GM23338 (cell line): ENCODE measurements around the gene CARD16. TPM values are rescaled to one million over a fixed set of nuclear protein-coding genes. Genes with fewer than 3 reads are reported as not detected.
A peak's percentile ranks its signal among the peaks of the same experiment; 100 is the strongest.

Experiments
- ATAC-seq: fragments of 200-7000 bp; cut with Tn5 transposase; 3 replicates; pipeline ENCODE4 v1.9.1; 2020
- DNase-seq: peaks from one replicate; pipeline ENCODE4 v3.0.0-alpha.2; 2015; ENCODE audit warnings: low spot score
- H2AFZ ChIP-seq: fragments of 200-600 bp; sonication (generic); 2 replicates; pipeline ENCODE4 v1.8.0; 2016; ENCODE audit warnings: antibody characterized with exemption, mild to moderate bottlenecking, moderate library complexity
- H3F3A ChIP-seq: fragments of 200-600 bp; sonication (generic); replicated peaks from 2 replicates; pipeline ENCODE4 v1.8.0; 2017; ENCODE audit warnings: antibody characterized with exemption, mixed run types, low read depth
- H3K27ac ChIP-seq: fragments of 200-600 bp; sonication (generic); 2 replicates; pipeline ENCODE4 v1.6.1; 2016; ENCODE audit warnings: low read depth
- H3K27me3 ChIP-seq: fragments of 200-600 bp; sonication (generic); 2 replicates; pipeline ENCODE4 v1.8.0; 2016; ENCODE audit warnings: mild to moderate bottlenecking, mixed run types, moderate library complexity; ENCODE audit not compliant: insufficient read depth
- H3K36me3 ChIP-seq: fragments of 200-600 bp; sonication (generic); 2 replicates; pipeline ENCODE4 v1.8.0; 2016; ENCODE audit warnings: mild to moderate bottlenecking; ENCODE audit not compliant: insufficient read depth
- H3K4me1 ChIP-seq: fragments of 200-600 bp; sonication (generic); 2 replicates; pipeline ENCODE4 v1.8.0; 2016; ENCODE audit warnings: mild to moderate bottlenecking, moderate library complexity; ENCODE audit not compliant: insufficient read depth
- H3K4me2 ChIP-seq: fragments of 200-600 bp; sonication (generic); 2 replicates; pipeline ENCODE4 v1.7.1; 2017; ENCODE audit warnings: mixed run types
- H3K4me3 ChIP-seq: fragments of 200-600 bp; sonication (generic); 2 replicates; pipeline ENCODE4 v1.6.1; 2016; ENCODE audit warnings: mixed run types
- H3K79me2 ChIP-seq: fragments of 200-600 bp; sonication (generic); replicated peaks from 2 replicates; pipeline ENCODE4 v1.8.0; 2017; ENCODE audit warnings: mild to moderate bottlenecking; ENCODE audit not compliant: insufficient read depth
- H3K9me2 ChIP-seq: fragments of 200-600 bp; sonication (generic); 2 replicates; pipeline ENCODE4 v1.8.0; 2017; ENCODE audit not compliant: insufficient read depth
- H4K20me1 ChIP-seq: fragments of 200-600 bp; sonication (generic); replicated peaks from 2 replicates; pipeline ENCODE4 v1.8.0; 2017; ENCODE audit warnings: mild to moderate bottlenecking; ENCODE audit not compliant: insufficient read depth
- H3K27ac Mint-ChIP-seq: 2 replicates; pipeline ENCODE4 v1.8.0; 2020; ENCODE audit warnings: inconsistent platforms, mild to moderate bottlenecking, moderate library complexity, mixed read lengths
- H3K27me3 Mint-ChIP-seq: 3 replicates; pipeline ENCODE4 v1.8.0; 2022; ENCODE audit warnings: low read depth, mild to moderate bottlenecking, moderate library complexity, mixed read lengths, inconsistent platforms; ENCODE audit not compliant: insufficient read depth, poor library complexity
- H3K36me3 Mint-ChIP-seq: 3 replicates; pipeline ENCODE4 v1.8.0; 2021; ENCODE audit warnings: low read depth, mild to moderate bottlenecking, inconsistent platforms, moderate library complexity, mixed read lengths
- H3K4me1 Mint-ChIP-seq: 3 replicates; pipeline ENCODE4 v1.8.0; 2020; ENCODE audit warnings: mild to moderate bottlenecking, inconsistent platforms, mixed read lengths
- H3K4me3 Mint-ChIP-seq: 3 replicates; pipeline ENCODE4 v1.8.0; 2021; ENCODE audit warnings: moderate library complexity, mild to moderate bottlenecking, inconsistent platforms, mixed read lengths
- H3K9me3 Mint-ChIP-seq: 3 replicates; pipeline ENCODE4 v1.8.0; 2020; ENCODE audit warnings: moderate library complexity, mild to moderate bottlenecking, inconsistent platforms, mixed read lengths
- EZH2phosphoT487 ChIP-seq: fragments of 200-600 bp; sonication (generic); IDR thresholded peaks from one replicate; pipeline ENCODE4 v1.8.1; 2018; ENCODE audit warnings: antibody characterized with exemption; ENCODE audit not compliant: unreplicated experiment
- NANOG ChIP-seq: IDR thresholded peaks from 2 replicates; pipeline ENCODE4 v1.6.1; 2016; ENCODE audit warnings: antibody characterized with exemption, borderline replicate concordance
- POLR2AphosphoS5 ChIP-seq: IDR thresholded peaks from 2 replicates; pipeline ENCODE4 v1.6.1; 2016; ENCODE audit warnings: antibody characterized with exemption, low read depth
- STAT1 ChIP-seq: IDR thresholded peaks from one replicate; pipeline ENCODE4 v1.6.1; 2016; ENCODE audit warnings: antibody characterized with exemption; ENCODE audit not compliant: unreplicated experiment
- ZNF331 ChIP-seq: fragments of 250-450 bp; sonication (Bioruptor Pico); IDR thresholded peaks from 2 replicates; pipeline ENCODE4 v1.5.0; 2020; ENCODE audit warnings: low read depth, mild to moderate bottlenecking, moderate library complexity
- polyA plus RNA-seq: library from polyadenylated mRNA; unstranded; fragments of >200 nt; fragmentation: Nextera tagmentation; extraction: Ambion mirVana; gene quantifications from 2 replicates; pipeline ENCODE4 v1.2.1, GENCODE V29; 2016
- total RNA-seq: library from RNA; depleted of rRNA; stranded (reverse); fragments of >200 nt; shearing (Covaris generic); gene quantifications from 2 replicates; pipeline ENCODE4 v1.2.3, GENCODE V29; 2014
- TF ChIP-seq, protein P1 (sequence below), 2 experiments: fragments of 200-600 bp in 1 of 2; sonication (generic) in 1 of 2; conservative IDR thresholded peaks; 2 replicates each; pipeline versions ENCODE4 v1.5.1 to v1.6.1; 2016 to 2017; ENCODE audit warnings: antibody characterized with exemption in 2 of 2, low read depth in 2 of 2, mild to moderate bottlenecking in 2 of 2, moderate library complexity in 1 of 2
- TF ChIP-seq, protein P2 (sequence below): IDR thresholded peaks from 2 replicates; pipeline ENCODE4 v1.6.1; 2016; ENCODE audit warnings: antibody characterized with exemption
- TF ChIP-seq, protein P3 (sequence below): fragments of 250-450 bp; sonication (Bioruptor Pico); IDR thresholded peaks from 2 replicates; pipeline ENCODE4 v1.5.0; 2020; ENCODE audit warnings: mild to moderate bottlenecking, moderate library complexity

The CARD16 gene
- total and polyA plus RNA-seq, 2 experiments from 2014 or later = not detected

DNA sequence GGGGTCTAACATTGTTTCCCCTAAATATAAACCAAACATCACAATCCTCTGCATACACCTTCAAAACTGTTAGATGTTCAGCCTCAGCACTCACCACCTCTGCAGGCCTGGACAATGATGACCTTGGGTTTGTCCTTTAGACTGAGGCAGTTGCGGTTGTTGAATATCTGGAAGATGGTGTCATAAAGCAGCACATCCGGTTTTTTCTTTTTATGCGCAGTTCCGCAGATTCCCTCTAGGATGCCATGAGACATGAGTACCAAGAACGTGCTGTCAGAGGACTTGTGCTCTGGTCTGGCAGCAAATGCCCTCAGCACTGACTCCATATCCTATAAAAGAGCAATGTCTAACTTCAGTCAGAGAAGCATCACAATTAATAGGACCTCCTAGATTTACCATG is 45.0 kb downstream of the CARD16 start:
- H3K4me2 ChIP-seq = no peak overlapping the region
- no peaks in the 10 kb centered on the region for H3K27me3 ChIP-seq
- H3K27ac ChIP-seq = no peak overlapping the region
- H3K9me2 ChIP-seq = peaks cover 7% of the 10 kb centered on the region; the same call in 1 of the 2 replicates
- no peaks in the 10 kb centered on the region for H3K36me3 ChIP-seq
- DNase-seq (peak; percentile 50), ATAC-seq (no peak; the same call in 1 of the 3 replicates)
- Mint-ChIP-seq H3K4me1 (no peaks in the 10 kb centered on the region), H3K27ac (no peak overlapping the region), H3K9me3 (no peaks in the 10 kb centered on the region), H3K27me3 (peaks cover 4% of the 10 kb centered on the region), H3K4me3 (no peak overlapping the region), H3K36me3 (peaks cover 5% of the 10 kb centered on the region; the same call in 1 of the 3 replicates)
- no peak overlapping the region for H3K4me3 ChIP-seq
- no peaks in the 10 kb centered on the region for H3K79me2 ChIP-seq
- TF ChIP-seq, protein P1, sequence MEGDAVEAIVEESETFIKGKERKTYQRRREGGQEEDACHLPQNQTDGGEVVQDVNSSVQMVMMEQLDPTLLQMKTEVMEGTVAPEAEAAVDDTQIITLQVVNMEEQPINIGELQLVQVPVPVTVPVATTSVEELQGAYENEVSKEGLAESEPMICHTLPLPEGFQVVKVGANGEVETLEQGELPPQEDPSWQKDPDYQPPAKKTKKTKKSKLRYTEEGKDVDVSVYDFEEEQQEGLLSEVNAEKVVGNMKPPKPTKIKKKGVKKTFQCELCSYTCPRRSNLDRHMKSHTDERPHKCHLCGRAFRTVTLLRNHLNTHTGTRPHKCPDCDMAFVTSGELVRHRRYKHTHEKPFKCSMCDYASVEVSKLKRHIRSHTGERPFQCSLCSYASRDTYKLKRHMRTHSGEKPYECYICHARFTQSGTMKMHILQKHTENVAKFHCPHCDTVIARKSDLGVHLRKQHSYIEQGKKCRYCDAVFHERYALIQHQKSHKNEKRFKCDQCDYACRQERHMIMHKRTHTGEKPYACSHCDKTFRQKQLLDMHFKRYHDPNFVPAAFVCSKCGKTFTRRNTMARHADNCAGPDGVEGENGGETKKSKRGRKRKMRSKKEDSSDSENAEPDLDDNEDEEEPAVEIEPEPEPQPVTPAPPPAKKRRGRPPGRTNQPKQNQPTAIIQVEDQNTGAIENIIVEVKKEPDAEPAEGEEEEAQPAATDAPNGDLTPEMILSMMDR (conservative IDR thresholded peaks at IDR 0.05; ENCODE audit: low read depth in 2 of 2) = peak; percentile 10 to 22; a peak in 2 of 4 replicates
- TF ChIP-seq NANOG = no peak
- no peaks in the 10 kb centered on the region for H3F3A ChIP-seq
- no peaks in the 10 kb centered on the region for H3K4me1 ChIP-seq
- H4K20me1 ChIP-seq = no peaks in the 10 kb centered on the region
- no peak overlapping the region for H2AFZ ChIP-seq

DNA sequence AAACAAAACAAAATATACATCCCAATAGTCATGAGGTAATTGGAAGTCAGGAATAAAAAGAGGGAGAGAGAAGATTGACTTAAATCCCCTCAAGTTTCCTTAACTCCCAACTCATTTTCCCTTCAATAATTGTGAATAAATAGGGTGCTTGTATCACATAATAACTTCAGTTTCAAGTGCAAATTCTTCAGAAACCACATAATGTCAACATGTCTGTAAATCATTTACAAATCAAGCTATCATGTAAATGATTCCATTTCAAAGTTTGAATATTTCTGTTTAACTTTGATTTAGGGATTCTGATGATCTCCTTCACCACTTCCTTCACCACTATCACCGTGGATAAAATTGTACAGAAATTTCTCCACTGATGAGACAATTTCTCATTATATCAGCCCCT is 45.4 kb downstream of the CARD16 start:
- Mint-ChIP-seq H3K36me3 (peaks cover 5% of the 10 kb centered on the region; the same call in 1 of the 3 replicates), H3K27me3 (peaks cover 4% of the 10 kb centered on the region), H3K9me3 (no peaks in the 10 kb centered on the region), H3K4me1 (no peaks in the 10 kb centered on the region), H3K27ac (no peak overlapping the region), H3K4me3 (no peak overlapping the region)
- Histone ChIP-seq H4K20me1 (no peaks in the 10 kb centered on the region), H3F3A (no peaks in the 10 kb centered on the region), H3K4me3 (no peak overlapping the region), H3K4me2 (no peak overlapping the region), H3K4me1 (no peaks in the 10 kb centered on the region), H2AFZ (no peak overlapping the region), H3K27me3 (no peaks in the 10 kb centered on the region), H3K79me2 (no peaks in the 10 kb centered on the region), H3K27ac (no peak overlapping the region), H3K9me2 (peaks cover 7% of the 10 kb centered on the region; the same call in 1 of the 2 replicates), H3K36me3 (no peaks in the 10 kb centered on the region)
- TF ChIP-seq, protein P2, sequence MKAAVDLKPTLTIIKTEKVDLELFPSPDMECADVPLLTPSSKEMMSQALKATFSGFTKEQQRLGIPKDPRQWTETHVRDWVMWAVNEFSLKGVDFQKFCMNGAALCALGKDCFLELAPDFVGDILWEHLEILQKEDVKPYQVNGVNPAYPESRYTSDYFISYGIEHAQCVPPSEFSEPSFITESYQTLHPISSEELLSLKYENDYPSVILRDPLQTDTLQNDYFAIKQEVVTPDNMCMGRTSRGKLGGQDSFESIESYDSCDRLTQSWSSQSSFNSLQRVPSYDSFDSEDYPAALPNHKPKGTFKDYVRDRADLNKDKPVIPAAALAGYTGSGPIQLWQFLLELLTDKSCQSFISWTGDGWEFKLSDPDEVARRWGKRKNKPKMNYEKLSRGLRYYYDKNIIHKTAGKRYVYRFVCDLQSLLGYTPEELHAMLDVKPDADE = no peak
- TF ChIP-seq EZH2phosphoT487 (no peak), POLR2AphosphoS5 (no peak), STAT1 (no peak), ZNF331 (no peak)
- TF ChIP-seq, protein P3, sequence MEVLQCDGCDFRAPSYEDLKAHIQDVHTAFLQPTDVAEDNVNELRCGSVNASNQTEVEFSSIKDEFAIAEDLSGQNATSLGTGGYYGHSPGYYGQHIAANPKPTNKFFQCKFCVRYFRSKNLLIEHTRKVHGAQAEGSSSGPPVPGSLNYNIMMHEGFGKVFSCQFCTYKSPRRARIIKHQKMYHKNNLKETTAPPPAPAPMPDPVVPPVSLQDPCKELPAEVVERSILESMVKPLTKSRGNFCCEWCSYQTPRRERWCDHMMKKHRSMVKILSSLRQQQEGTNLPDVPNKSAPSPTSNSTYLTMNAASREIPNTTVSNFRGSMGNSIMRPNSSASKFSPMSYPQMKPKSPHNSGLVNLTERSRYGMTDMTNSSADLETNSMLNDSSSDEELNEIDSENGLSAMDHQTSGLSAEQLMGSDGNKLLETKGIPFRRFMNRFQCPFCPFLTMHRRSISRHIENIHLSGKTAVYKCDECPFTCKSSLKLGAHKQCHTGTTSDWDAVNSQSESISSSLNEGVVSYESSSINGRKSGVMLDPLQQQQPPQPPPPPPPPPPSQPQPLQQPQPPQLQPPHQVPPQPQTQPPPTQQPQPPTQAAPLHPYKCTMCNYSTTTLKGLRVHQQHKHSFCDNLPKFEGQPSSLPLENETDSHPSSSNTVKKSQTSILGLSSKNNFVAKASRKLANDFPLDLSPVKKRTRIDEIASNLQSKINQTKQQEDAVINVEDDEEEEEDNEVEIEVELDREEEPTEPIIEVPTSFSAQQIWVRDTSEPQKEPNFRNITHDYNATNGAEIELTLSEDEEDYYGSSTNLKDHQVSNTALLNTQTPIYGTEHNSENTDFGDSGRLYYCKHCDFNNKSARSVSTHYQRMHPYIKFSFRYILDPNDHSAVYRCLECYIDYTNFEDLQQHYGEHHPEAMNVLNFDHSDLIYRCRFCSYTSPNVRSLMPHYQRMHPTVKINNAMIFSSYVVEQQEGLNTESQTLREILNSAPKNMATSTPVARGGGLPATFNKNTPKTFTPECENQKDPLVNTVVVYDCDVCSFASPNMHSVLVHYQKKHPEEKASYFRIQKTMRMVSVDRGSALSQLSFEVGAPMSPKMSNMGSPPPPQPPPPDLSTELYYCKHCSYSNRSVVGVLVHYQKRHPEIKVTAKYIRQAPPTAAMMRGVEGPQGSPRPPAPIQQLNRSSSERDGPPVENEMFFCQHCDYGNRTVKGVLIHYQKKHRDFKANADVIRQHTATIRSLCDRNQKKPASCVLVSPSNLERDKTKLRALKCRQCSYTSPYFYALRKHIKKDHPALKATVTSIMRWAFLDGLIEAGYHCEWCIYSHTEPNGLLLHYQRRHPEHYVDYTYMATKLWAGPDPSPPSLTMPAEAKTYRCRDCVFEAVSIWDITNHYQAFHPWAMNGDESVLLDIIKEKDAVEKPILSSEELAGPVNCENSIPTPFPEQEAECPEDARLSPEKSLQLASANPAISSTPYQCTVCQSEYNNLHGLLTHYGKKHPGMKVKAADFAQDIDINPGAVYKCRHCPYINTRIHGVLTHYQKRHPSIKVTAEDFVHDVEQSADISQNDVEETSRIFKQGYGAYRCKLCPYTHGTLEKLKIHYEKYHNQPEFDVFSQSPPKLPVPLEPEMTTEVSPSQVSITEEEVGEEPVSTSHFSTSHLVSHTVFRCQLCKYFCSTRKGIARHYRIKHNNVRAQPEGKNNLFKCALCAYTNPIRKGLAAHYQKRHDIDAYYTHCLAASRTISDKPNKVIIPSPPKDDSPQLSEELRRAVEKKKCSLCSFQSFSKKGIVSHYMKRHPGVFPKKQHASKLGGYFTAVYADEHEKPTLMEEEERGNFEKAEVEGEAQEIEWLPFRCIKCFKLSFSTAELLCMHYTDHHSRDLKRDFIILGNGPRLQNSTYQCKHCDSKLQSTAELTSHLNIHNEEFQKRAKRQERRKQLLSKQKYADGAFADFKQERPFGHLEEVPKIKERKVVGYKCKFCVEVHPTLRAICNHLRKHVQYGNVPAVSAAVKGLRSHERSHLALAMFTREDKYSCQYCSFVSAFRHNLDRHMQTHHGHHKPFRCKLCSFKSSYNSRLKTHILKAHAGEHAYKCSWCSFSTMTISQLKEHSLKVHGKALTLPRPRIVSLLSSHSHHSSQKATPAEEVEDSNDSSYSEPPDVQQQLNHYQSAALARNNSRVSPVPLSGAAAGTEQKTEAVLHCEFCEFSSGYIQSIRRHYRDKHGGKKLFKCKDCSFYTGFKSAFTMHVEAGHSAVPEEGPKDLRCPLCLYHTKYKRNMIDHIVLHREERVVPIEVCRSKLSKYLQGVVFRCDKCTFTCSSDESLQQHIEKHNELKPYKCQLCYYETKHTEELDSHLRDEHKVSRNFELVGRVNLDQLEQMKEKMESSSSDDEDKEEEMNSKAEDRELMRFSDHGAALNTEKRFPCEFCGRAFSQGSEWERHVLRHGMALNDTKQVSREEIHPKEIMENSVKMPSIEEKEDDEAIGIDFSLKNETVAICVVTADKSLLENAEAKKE (CRISPR knock-in tag) = no peak
- TF ChIP-seq, protein P1 (conservative IDR thresholded peaks at IDR 0.05; ENCODE audit: low read depth in 2 of 2) = no peak
- DNase-seq = no peak
- no peak for ATAC-seq
